SK-N-SH (cell line): ENCODE results near the gene PPM1L. TPM values are rescaled to one million over a fixed set of nuclear protein-coding genes. Genes with fewer than 3 reads are reported as not detected.

Experiments used
- CTCF ChIA-PET: fragments of 300-600, 350-600 bp; formaldehyde crosslinking; extraction: SDS; loops from one replicate; lab custom pipeline; 2021; lab: Yijun Ruan, JAX
- POLR2A ChIA-PET: fragments of 350-600 bp; sonication (Branson Sonifier 250); formaldehyde crosslinking; extraction: SDS; loops from one replicate; lab custom pipeline; 2020; ENCODE audit warnings: antibody characterized with exemption, inconsistent platforms; lab: Yijun Ruan, JAX
- DNase-seq: peaks from one replicate; pipeline ENCODE4 v3.0.0; 2012
- H2AFZ ChIP-seq: fragments of 200-600 bp; sonication (generic); 2 replicates; pipeline ENCODE4 v1.8.1; 2016; ENCODE audit warnings: antibody characterized with exemption, mild to moderate bottlenecking, low read depth
- H3F3A ChIP-seq: fragments of 200-600 bp; sonication (generic); replicated peaks from 2 replicates; pipeline ENCODE3; 2016; ENCODE audit warnings: antibody characterized with exemption, mild to moderate bottlenecking; ENCODE audit not compliant: insufficient read depth
- H3K27ac ChIP-seq, 2 experiments: fragments of 200-500 bp in 1 of 2; fragments of 200-600 bp in 1 of 2; sonication (Bioruptor generic) in 1 of 2; sonication (generic), shearing (Covaris generic) in 1 of 2; 2 replicates each; pipeline versions ENCODE4 v1.5.1 to v1.6.1; 2014 to 2016; ENCODE audit warnings: low read depth in 2 of 2, inconsistent platforms in 1 of 2, low read length in 1 of 2, mild to moderate bottlenecking in 1 of 2, mixed read lengths in 1 of 2
- H3K27me3 ChIP-seq: fragments of 200-600 bp; sonication (generic), shearing (Covaris generic); 2 replicates; pipeline ENCODE4 v1.6.1; 2016; ENCODE audit warnings: mixed run types; ENCODE audit not compliant: insufficient read depth
- H3K36me3 ChIP-seq, 2 experiments: fragments of 200-500 bp in 1 of 2; fragments of 200-600 bp in 1 of 2; sonication (Bioruptor generic) in 1 of 2; sonication (generic) in 1 of 2; replicated peaks in 1 of 2; 2 replicates each; pipeline versions ENCODE3 to v1.5.1; 2014 to 2016; ENCODE audit warnings: low read length in 1 of 2, mild to moderate bottlenecking in 1 of 2; ENCODE audit not compliant: insufficient read depth in 2 of 2, control insufficient read depth in 1 of 2
- H3K4me1 ChIP-seq, 2 experiments: fragments of 200-500 bp in 1 of 2; fragments of 200-600 bp in 1 of 2; sonication (Bioruptor generic) in 1 of 2; sonication (generic), shearing (Covaris generic) in 1 of 2; 2 replicates each; pipeline versions ENCODE4 v1.5.1 to v1.6.1; 2014 to 2016; ENCODE audit warnings: low read depth in 1 of 2, low read length in 1 of 2, mixed run types in 1 of 2; ENCODE audit not compliant: insufficient read depth in 2 of 2, control insufficient read depth in 1 of 2
- H3K4me2 ChIP-seq: fragments of 200-600 bp; sonication (generic), shearing (Covaris generic); 2 replicates; pipeline ENCODE4 v1.6.1; 2017; ENCODE audit warnings: mixed run types
- H3K4me3 ChIP-seq, 2 experiments: fragments of 200-500 bp in 1 of 2; fragments of 200-600 bp in 1 of 2; sonication (Bioruptor generic) in 1 of 2; sonication (generic), shearing (Covaris generic) in 1 of 2; 2 replicates each; pipeline versions ENCODE4 v1.5.1 to v1.8.1; 2014 to 2016; ENCODE audit warnings: low read depth in 2 of 2, inconsistent platforms in 1 of 2, low read length in 1 of 2, mild to moderate bottlenecking in 1 of 2, mixed read lengths in 1 of 2, moderate library complexity in 1 of 2
- H3K79me2 ChIP-seq: fragments of 200-600 bp; sonication (generic); 2 replicates; pipeline ENCODE4 v1.8.1; 2017; ENCODE audit warnings: mild to moderate bottlenecking; ENCODE audit not compliant: insufficient read depth
- H3K9ac ChIP-seq: fragments of 200-600 bp; sonication (generic); 2 replicates; pipeline ENCODE4 v1.6.1; 2017; ENCODE audit warnings: mixed run types
- H3K9me2 ChIP-seq: fragments of 200-600 bp; sonication (generic); 2 replicates; pipeline ENCODE4 v1.6.1; 2017; ENCODE audit warnings: mixed run types
- H3K9me3 ChIP-seq: fragments of 200-600 bp; sonication (generic); 2 replicates; pipeline ENCODE4 v1.6.1; 2017; ENCODE audit warnings: mixed run types, mild to moderate bottlenecking, moderate library complexity
- H4K20me1 ChIP-seq: fragments of 200-600 bp; sonication (generic); 2 replicates; pipeline ENCODE4 v1.6.1; 2017; ENCODE audit warnings: mild to moderate bottlenecking, mixed run types; ENCODE audit not compliant: insufficient read depth
- CTCF ChIP-seq: fragments of 200-600 bp; sonication (generic); IDR thresholded peaks from 2 replicates; pipeline ENCODE4 v1.6.1; 2017; ENCODE audit warnings: antibody characterized with exemption, mild to moderate bottlenecking, moderate library complexity
- EP300 ChIP-seq, 2 experiments: IDR thresholded peaks; 2 replicates each; pipeline versions ENCODE4 v1.4.0 to v1.6.1; 2012; ENCODE audit warnings: borderline replicate concordance in 1 of 2, low read depth in 1 of 2, low read length in 1 of 2
- FOXJ3 ChIP-seq: sonication (generic); formaldehyde crosslinking; IDR thresholded peaks from 2 replicates; pipeline ENCODE4 v1.5.1; 2020; ENCODE audit warnings: mild to moderate bottlenecking, missing genetic modification reagents
- FOXM1 ChIP-seq: IDR thresholded peaks from 2 replicates; pipeline ENCODE4 v1.4.0; 2012; ENCODE audit warnings: low read depth, mild to moderate bottlenecking
- GABPA ChIP-seq: IDR thresholded peaks from 2 replicates; pipeline ENCODE4 v1.4.0; 2012; ENCODE audit warnings: low read depth, mild to moderate bottlenecking
- MAX ChIP-seq: IDR thresholded peaks from 2 replicates; pipeline ENCODE4 v1.4.0; 2012; ENCODE audit warnings: low read depth
- MEF2A ChIP-seq: IDR thresholded peaks from 2 replicates; pipeline ENCODE4 v1.4.0; 2012; ENCODE audit warnings: low read depth, borderline replicate concordance
- MXI1 ChIP-seq: IDR thresholded peaks from 2 replicates; pipeline ENCODE4 v1.6.1; 2012; ENCODE audit warnings: mild to moderate bottlenecking, low read depth, low read length, improper control_type of control experiment
- NRF1 ChIP-seq: IDR thresholded peaks from 2 replicates; pipeline ENCODE4 v1.6.1; 2012; ENCODE audit warnings: low read depth, mild to moderate bottlenecking, low read length
- PBX3 ChIP-seq: IDR thresholded peaks from 2 replicates; pipeline ENCODE4; 2012
- RCOR1 ChIP-seq: fragments of 150-350 bp; IDR thresholded peaks from 2 replicates; pipeline ENCODE4 v1.6.1; 2017; ENCODE audit warnings: antibody characterized with exemption, low read length
- RFX5 ChIP-seq: IDR thresholded peaks from 2 replicates; pipeline ENCODE4 v1.6.1; 2012; ENCODE audit warnings: mild to moderate bottlenecking, improper control_type of control experiment, low read length
- RXRA ChIP-seq: IDR thresholded peaks from 2 replicates; pipeline ENCODE4 v1.4.0; 2012; ENCODE audit warnings: low read depth, mild to moderate bottlenecking, borderline replicate concordance
- SIN3A ChIP-seq: IDR thresholded peaks from 2 replicates; pipeline ENCODE4 v1.6.1; 2012; ENCODE audit warnings: low read depth, mild to moderate bottlenecking, low read length, moderate library complexity, borderline replicate concordance
- SMC3 ChIP-seq: IDR thresholded peaks from 2 replicates; pipeline ENCODE4 v1.6.1; 2012; ENCODE audit warnings: low read depth, low read length, improper control_type of control experiment
- TAF1 ChIP-seq: IDR thresholded peaks from 2 replicates; pipeline ENCODE4 v1.6.1; 2012; ENCODE audit warnings: low read depth, mild to moderate bottlenecking, low read length, moderate library complexity, borderline replicate concordance
- TCF12 ChIP-seq: IDR thresholded peaks from 2 replicates; pipeline ENCODE4 v1.4.0; 2012
- USF1 ChIP-seq: IDR thresholded peaks from 2 replicates; pipeline ENCODE4 v1.4.0; 2012; ENCODE audit warnings: low read depth, borderline replicate concordance
- YY1 ChIP-seq: IDR thresholded peaks from 2 replicates; pipeline ENCODE4 v1.4.0; 2012; ENCODE audit warnings: low read depth, mild to moderate bottlenecking
- ZBTB33 ChIP-seq: IDR thresholded peaks from 2 replicates; pipeline ENCODE4 v1.4.0; 2012; ENCODE audit warnings: low read depth, borderline replicate concordance
- WGBS: methylation state at CpG from one replicate; pipeline ENCODE4 v1.1.6; 2017; ENCODE audit warnings: low lambda C conversion rate; 5-methylcytosine and 5-hydroxymethylcytosine counted together
- polyA plus RNA-seq, 3 experiments: library from polyadenylated mRNA; depleted of rRNA; stranded (reverse); fragments of >200 nt; gene quantifications; 2 replicates each; pipeline ENCODE4 v1.2.3, GENCODE V29; 2012

PPM1L gene
- polyA plus RNA-seq, 1 of the 3 experiments (the other 2 are of a cell fraction): 0.16 TPM

- no peak for TF ChIP-seq PBX3
- no peak for TF ChIP-seq TAF1
- no peak for TF ChIP-seq FOXJ3 (CRISPR knock-in tag)
- no peak for TF ChIP-seq ZBTB33
- no peak for TF ChIP-seq RFX5
- no peak for TF ChIP-seq MEF2A
- TF ChIP-seq RCOR1: no peak
- TF ChIP-seq MXI1: no peak
- no peak for TF ChIP-seq TCF12
- TF ChIP-seq, all 33 proteins: peak for 0
- no peak for DNase-seq
- H3K4me3 ChIP-seq: no peak overlapping the region
- no peak overlapping the region for H2AFZ ChIP-seq
- H3K4me1 ChIP-seq: no peaks in the 10 kb centered on the region; a peak in 1 of 4 replicates
- no peaks in the 10 kb centered on the region for H3K36me3 ChIP-seq
- no peak overlapping the region for H3K9ac ChIP-seq
- H3K4me2 ChIP-seq: no peak overlapping the region
- H3K27ac ChIP-seq: no peak overlapping the region
- H3K79me2 ChIP-seq: no peaks in the 10 kb centered on the region
- H3K9me3 ChIP-seq: no peaks in the 10 kb centered on the region
- peaks cover 8% of the 10 kb centered on the region for H3F3A ChIP-seq
- H3K27me3 ChIP-seq: peaks cover 5% of the 10 kb centered on the region; the same call in 1 of the 2 replicates
- ChIA-PET CTCF (interaction anchor here (2.3 kb wide), 1 partner anchor 26 kb away, joined by 6 read pairs; no protein-coding TSS in a partner anchor), POLR2A (no interaction called here)
- 48% methylated on average over 1 of the region's 1 CpG for WGBS
- no peaks in the 10 kb centered on the region for H4K20me1 ChIP-seq
- H3K9me2 ChIP-seq: no peaks in the 10 kb centered on the region
Measured at GRCh38 chr3:161072211-161072621, 316.2 kb downstream of the PPM1L start.

GRCh38 chr3:161072751-161073150 is 316.7 kb downstream of the PPM1L start:
- H3K27me3 ChIP-seq: peaks cover 5% of the 10 kb centered on the region; the same call in 1 of the 2 replicates
- H4K20me1 ChIP-seq: no peaks in the 10 kb centered on the region
- peaks cover 8% of the 10 kb centered on the region for H3F3A ChIP-seq
- no peak overlapping the region for H3K4me3 ChIP-seq
- H3K27ac ChIP-seq: no peak overlapping the region
- H3K9ac ChIP-seq: no peak overlapping the region
- ChIA-PET CTCF (interaction anchor here (2.3 kb wide), 1 partner anchor 25 kb away, joined by 6 read pairs; no protein-coding TSS in a partner anchor), POLR2A (no interaction called here)
- no peaks in the 10 kb centered on the region for H3K9me3 ChIP-seq
- H3K36me3 ChIP-seq: no peaks in the 10 kb centered on the region
- no peak overlapping the region for H3K4me2 ChIP-seq
- DNase-seq: no peak
- no peaks in the 10 kb centered on the region for H3K79me2 ChIP-seq
- H2AFZ ChIP-seq: no peak overlapping the region
- H3K4me1 ChIP-seq: no peaks in the 10 kb centered on the region; a peak in 2 of 4 replicates
- H3K9me2 ChIP-seq: no peaks in the 10 kb centered on the region
- TF ChIP-seq PBX3 (no peak), NRF1 (no peak), CTCF (no peak), SIN3A (no peak), MXI1 (no peak), SMC3 (no peak), YY1 (no peak), USF1 (no peak), MAX (no peak), EP300 (IDR thresholded peaks at IDR 0.05; ENCODE audit: borderline replicate concordance in 1 of 2, low read depth in 1 of 2, low read length in 1 of 2) (no peak), RXRA (no peak), FOXJ3 (CRISPR knock-in tag) (no peak), GABPA (no peak), RFX5 (no peak), FOXM1 (no peak)
